Measurements from ENCODE around the gene C1orf105.

Gene C1orf105

DNA sequence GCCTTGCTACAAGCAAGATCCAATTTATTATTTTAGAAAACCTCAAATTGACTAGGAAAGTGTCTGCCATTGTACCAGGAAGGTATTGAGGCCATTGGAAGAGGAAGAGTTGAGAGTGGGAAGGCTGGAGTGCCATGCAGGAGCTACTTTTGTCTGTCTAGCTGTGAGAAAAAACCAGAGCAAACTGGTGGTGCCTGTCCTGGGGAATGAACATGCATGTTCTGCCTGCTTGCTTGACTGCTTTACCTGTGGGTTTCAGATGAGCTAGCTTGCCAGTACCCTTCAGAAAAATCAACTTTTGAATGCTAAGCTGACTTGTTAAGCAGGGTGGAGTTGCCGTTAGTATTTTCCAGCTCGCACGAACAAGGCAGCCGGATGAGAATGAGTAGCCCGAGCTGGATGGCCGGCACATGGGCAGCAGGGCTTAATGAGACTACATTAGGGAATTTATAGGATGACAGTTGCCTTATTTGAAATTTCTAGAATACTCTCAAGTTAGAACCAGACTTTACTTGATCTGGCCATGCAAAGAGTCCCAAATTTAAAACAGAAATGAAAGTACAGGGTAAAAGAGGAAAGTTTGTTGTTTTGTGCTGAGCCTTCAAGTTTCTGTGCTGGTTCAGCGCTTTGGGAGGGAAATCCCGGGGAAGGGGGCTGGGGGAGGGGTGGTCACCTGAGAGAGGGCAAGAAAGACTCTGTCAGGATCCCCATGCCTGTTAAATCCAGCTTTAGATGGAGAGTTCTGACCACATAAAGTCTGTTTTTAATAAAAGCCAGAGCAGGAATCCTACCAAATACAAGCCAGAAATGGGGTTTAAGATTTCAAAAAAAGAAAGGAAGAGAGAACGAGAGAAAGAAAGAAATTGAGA is 29.6 kb upstream of the C1orf105 start:
- H3K27me3 ChIP-seq (ENCODE audit: control insufficient read depth in 1 of 2, insufficient read depth in 1 of 2, low read length in 2 of 2): no peaks in the 10 kb centered on the region
- no peak overlapping the region for H3K4ac ChIP-seq (ENCODE audit: low read depth in 1 of 2, low read length in 2 of 2)
- peaks cover 5% of the 10 kb centered on the region for H3K4me1 ChIP-seq (ENCODE audit: control insufficient read depth, insufficient read depth, low read depth, low read length)
- H2BK120ac ChIP-seq (ENCODE audit: low read depth, low read length): peak overlapping the region; percentile 74
- DNase-seq: no peak
- peak overlapping the region; percentile 8 for H2AK5ac ChIP-seq (ENCODE audit: low read length, severe bottlenecking)
- peaks cover 0 to 3% of the 10 kb centered on the region in 2 experiments for H3K36me3 ChIP-seq (ENCODE audit: control insufficient read depth in 1 of 2, insufficient read depth in 2 of 2, low read depth in 1 of 2, low read length in 2 of 2)
- H3K9ac ChIP-seq (ENCODE audit: low read length): peak overlapping the region; percentile 80
- peak overlapping the region in 1 of 2 experiments; percentile 58 for H3K4me3 ChIP-seq (ENCODE audit: insufficient read depth in 1 of 2, low read depth in 1 of 2, low read length in 2 of 2)
- no peak overlapping the region for H3K27ac ChIP-seq (ENCODE audit: low read length, poor library complexity, severe bottlenecking)
- peak overlapping the region; percentile 70 for H4K8ac ChIP-seq (ENCODE audit: low read length)
- no peak overlapping the region for H2AFZ ChIP-seq (ENCODE audit: low read depth, low read length)
- H3K4me2 ChIP-seq (ENCODE audit: low read length, poor library complexity, severe bottlenecking): no peak overlapping the region
- H4K91ac ChIP-seq (ENCODE audit: low read length): no peak overlapping the region
- peak overlapping the region; percentile 26 to 75 for H3K18ac ChIP-seq (ENCODE audit: low read depth in 1 of 2, low read length in 2 of 2)
- peaks cover 4% of the 10 kb centered on the region for H3K79me1 ChIP-seq (replicated peaks; ENCODE audit: low read length, poor library complexity, severe bottlenecking)
- H2BK15ac ChIP-seq (ENCODE audit: low read depth, poor library complexity, severe bottlenecking): no peak overlapping the region
- H2BK12ac ChIP-seq (ENCODE audit: low read length in 2 of 2): peak overlapping the region in 1 of 2 experiments; percentile 65
- no peak overlapping the region for H3K23ac ChIP-seq (ENCODE audit: low read length in 2 of 2)
- no peak overlapping the region for H2BK5ac ChIP-seq (ENCODE audit: low read depth, low read length, poor library complexity, severe bottlenecking)
- no peak overlapping the region for H3K14ac ChIP-seq (ENCODE audit: low read length in 2 of 2)
- 60% methylated on average over 8 of the region's 9 CpGs for WGBS
- no peaks in the 10 kb centered on the region for H3K9me3 ChIP-seq (ENCODE audit: control insufficient read depth, low read length)

DNA sequence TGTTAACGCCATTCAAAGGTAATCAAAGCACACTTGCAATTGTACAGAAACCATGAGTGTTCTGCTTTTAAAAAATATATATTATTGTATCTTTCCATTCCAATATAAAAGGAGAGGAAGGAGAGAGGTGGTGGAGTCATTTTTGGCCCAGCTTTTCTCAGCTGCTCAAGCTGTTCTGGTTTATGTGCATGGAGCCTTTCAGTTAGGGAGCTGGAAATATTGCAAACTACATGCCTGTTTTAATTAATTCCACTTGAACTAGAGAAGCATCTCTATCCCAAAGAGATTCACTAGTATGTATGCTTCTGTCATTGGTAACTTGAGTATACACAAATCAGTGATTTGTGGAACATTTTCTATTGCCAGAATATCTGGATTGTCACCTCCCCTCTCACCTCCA is 28.5 kb upstream of the C1orf105 start:
- peaks cover 5% of the 10 kb centered on the region for H3K4me1 ChIP-seq (ENCODE audit: control insufficient read depth, insufficient read depth, low read depth, low read length)
- H4K91ac ChIP-seq (ENCODE audit: low read length): no peak overlapping the region
- DNase-seq: no peak
- peaks cover 4% of the 10 kb centered on the region for H3K79me1 ChIP-seq (replicated peaks; ENCODE audit: low read length, poor library complexity, severe bottlenecking)
- no peak overlapping the region for H3K14ac ChIP-seq (ENCODE audit: low read length in 2 of 2)
- no peak overlapping the region for H2AFZ ChIP-seq (ENCODE audit: low read depth, low read length)
- no peak overlapping the region for H2BK15ac ChIP-seq (ENCODE audit: low read depth, poor library complexity, severe bottlenecking)
- H4K8ac ChIP-seq (ENCODE audit: low read length): no peak overlapping the region
- H3K9me3 ChIP-seq (ENCODE audit: control insufficient read depth, low read length): no peaks in the 10 kb centered on the region
- no peak overlapping the region for H2BK120ac ChIP-seq (ENCODE audit: low read depth, low read length)
- H3K4ac ChIP-seq (ENCODE audit: low read depth in 1 of 2, low read length in 2 of 2): no peak overlapping the region
- H2BK5ac ChIP-seq (ENCODE audit: low read depth, low read length, poor library complexity, severe bottlenecking): no peak overlapping the region
- no peak overlapping the region for H3K18ac ChIP-seq (ENCODE audit: low read depth in 1 of 2, low read length in 2 of 2)
- no peak overlapping the region for H3K4me3 ChIP-seq (ENCODE audit: insufficient read depth in 1 of 2, low read depth in 1 of 2, low read length in 2 of 2)
- peaks cover 0 to 3% of the 10 kb centered on the region in 2 experiments for H3K36me3 ChIP-seq (ENCODE audit: control insufficient read depth in 1 of 2, insufficient read depth in 2 of 2, low read depth in 1 of 2, low read length in 2 of 2)
- no peak overlapping the region for H3K27ac ChIP-seq (ENCODE audit: low read length, poor library complexity, severe bottlenecking)
- no peak overlapping the region for H2AK5ac ChIP-seq (ENCODE audit: low read length, severe bottlenecking)
- no peak overlapping the region for H3K4me2 ChIP-seq (ENCODE audit: low read length, poor library complexity, severe bottlenecking)
- no CpG with 5 or more reads among the region's 1 CpG for WGBS
- no peak overlapping the region for H2BK12ac ChIP-seq (ENCODE audit: low read length in 2 of 2)
- H3K23ac ChIP-seq (ENCODE audit: low read length in 2 of 2): no peak overlapping the region
- H3K9ac ChIP-seq (ENCODE audit: low read length): peak overlapping the region; percentile 80
- no peaks in the 10 kb centered on the region for H3K27me3 ChIP-seq (ENCODE audit: control insufficient read depth in 1 of 2, insufficient read depth in 1 of 2, low read length in 2 of 2)

DNA sequence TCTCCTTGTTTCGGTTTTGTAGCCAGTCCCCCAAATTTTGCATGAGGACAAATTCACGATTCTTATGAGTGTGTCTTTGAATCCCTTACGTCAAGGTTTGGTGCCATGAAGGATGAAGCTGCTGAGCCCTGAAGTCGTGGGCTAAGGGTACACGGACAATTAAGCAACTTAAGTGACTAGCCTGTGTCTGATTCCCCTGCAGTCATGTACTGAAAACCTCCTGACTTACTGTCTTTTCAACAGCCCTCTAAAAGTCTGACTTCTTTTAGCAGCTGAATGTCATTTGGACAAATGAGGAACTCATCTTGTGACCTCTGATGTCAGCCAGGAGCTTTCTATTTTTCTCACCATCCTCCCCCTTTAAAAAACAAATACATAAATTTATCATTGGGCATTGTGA is 27.1 kb upstream of the C1orf105 start:
- Histone ChIP-seq H3K4me1 (ENCODE audit: control insufficient read depth, insufficient read depth, low read depth, low read length) (peaks cover 5% of the 10 kb centered on the region), H3K27me3 (ENCODE audit: control insufficient read depth in 1 of 2, insufficient read depth in 1 of 2, low read length in 2 of 2) (no peaks in the 10 kb centered on the region), H3K23ac (ENCODE audit: low read length in 2 of 2) (no peak overlapping the region), H3K9ac (ENCODE audit: low read length) (no peak overlapping the region), H3K4ac (ENCODE audit: low read depth in 1 of 2, low read length in 2 of 2) (peak overlapping the region in 1 of 2 experiments; percentile 64), H4K91ac (ENCODE audit: low read length) (no peak overlapping the region), H3K27ac (ENCODE audit: low read length, poor library complexity, severe bottlenecking) (no peak overlapping the region), H2BK5ac (ENCODE audit: low read depth, low read length, poor library complexity, severe bottlenecking) (no peak overlapping the region), H3K4me3 (ENCODE audit: insufficient read depth in 1 of 2, low read depth in 1 of 2, low read length in 2 of 2) (no peak overlapping the region), H2AK5ac (ENCODE audit: low read length, severe bottlenecking) (peak overlapping the region; percentile 68), H3K79me1 (replicated peaks; ENCODE audit: low read length, poor library complexity, severe bottlenecking) (peaks cover 4% of the 10 kb centered on the region), H3K4me2 (ENCODE audit: low read length, poor library complexity, severe bottlenecking) (no peak overlapping the region), H3K18ac (ENCODE audit: low read depth in 1 of 2, low read length in 2 of 2) (no peak overlapping the region), H2AFZ (ENCODE audit: low read depth, low read length) (no peak overlapping the region), H3K36me3 (ENCODE audit: control insufficient read depth in 1 of 2, insufficient read depth in 2 of 2, low read depth in 1 of 2, low read length in 2 of 2) (peaks cover 0 to 3% of the 10 kb centered on the region in 2 experiments), H4K8ac (ENCODE audit: low read length) (no peak overlapping the region), H2BK12ac (ENCODE audit: low read length in 2 of 2) (peak overlapping the region in 1 of 2 experiments; percentile 49), H3K14ac (ENCODE audit: low read length in 2 of 2) (no peak overlapping the region), H3K9me3 (ENCODE audit: control insufficient read depth, low read length) (no peaks in the 10 kb centered on the region), H2BK15ac (ENCODE audit: low read depth, poor library complexity, severe bottlenecking) (no peak overlapping the region), H2BK120ac (ENCODE audit: low read depth, low read length) (no peak overlapping the region)
- WGBS: 80% methylated on average over 5 of the region's 5 CpGs
- DNase-seq: no peak

DNA sequence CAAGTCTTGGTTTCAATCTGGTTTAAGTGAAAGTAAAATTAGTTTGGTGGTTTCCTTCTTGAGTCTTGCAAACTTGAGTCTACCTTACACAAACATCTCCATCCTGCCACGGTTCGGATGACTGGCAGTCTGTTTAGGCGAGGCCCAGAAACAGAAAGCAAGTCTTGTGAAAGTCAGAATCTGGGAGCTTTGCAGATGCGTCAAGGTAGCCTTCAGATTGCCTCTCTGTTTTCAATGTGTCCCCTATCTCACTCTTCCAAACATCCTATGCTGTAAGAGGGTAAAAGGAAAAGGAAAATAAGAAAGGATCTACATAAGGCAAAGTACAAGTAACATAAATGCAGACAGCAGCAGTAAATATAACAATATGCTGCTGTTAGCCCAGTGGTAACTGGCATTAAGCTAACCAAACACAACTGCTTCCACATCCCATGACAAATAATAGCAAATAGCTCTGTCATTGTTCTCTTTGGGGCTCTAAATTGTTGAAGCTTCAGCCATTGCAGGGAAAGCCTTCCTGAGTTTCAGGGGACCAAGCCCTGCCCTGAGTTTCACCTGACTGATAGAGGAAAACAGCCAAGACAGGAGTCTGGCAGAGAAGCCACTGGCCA is 26.2 kb upstream of the C1orf105 start:
- H2BK5ac ChIP-seq (ENCODE audit: low read depth, low read length, poor library complexity, severe bottlenecking): no peak overlapping the region
- no peaks in the 10 kb centered on the region for H3K36me3 ChIP-seq (ENCODE audit: control insufficient read depth in 1 of 2, insufficient read depth in 2 of 2, low read depth in 1 of 2, low read length in 2 of 2)
- no peak overlapping the region for H2AFZ ChIP-seq (ENCODE audit: low read depth, low read length)
- no peaks in the 10 kb centered on the region for H3K9me3 ChIP-seq (ENCODE audit: control insufficient read depth, low read length)
- H4K8ac ChIP-seq (ENCODE audit: low read length): peak overlapping the region; percentile 63
- 53% methylated on average over 4 of the region's 4 CpGs for WGBS
- peak overlapping the region; percentile 21 to 42 for H2BK12ac ChIP-seq (ENCODE audit: low read length in 2 of 2)
- H3K4me3 ChIP-seq (ENCODE audit: insufficient read depth in 1 of 2, low read depth in 1 of 2, low read length in 2 of 2): no peak overlapping the region
- H3K79me1 ChIP-seq (replicated peaks; ENCODE audit: low read length, poor library complexity, severe bottlenecking): peaks cover 1% of the 10 kb centered on the region
- no peak overlapping the region for H3K4me2 ChIP-seq (ENCODE audit: low read length, poor library complexity, severe bottlenecking)
- H2BK120ac ChIP-seq (ENCODE audit: low read depth, low read length): no peak overlapping the region
- peak overlapping the region in 1 of 2 experiments; percentile 58 for H3K18ac ChIP-seq (ENCODE audit: low read depth in 1 of 2, low read length in 2 of 2)
- peak; percentile 58 for DNase-seq
- H3K27ac ChIP-seq (ENCODE audit: low read length, poor library complexity, severe bottlenecking): no peak overlapping the region
- H3K4me1 ChIP-seq (ENCODE audit: control insufficient read depth, insufficient read depth, low read depth, low read length): peaks cover 5% of the 10 kb centered on the region
- no peak overlapping the region for H2BK15ac ChIP-seq (ENCODE audit: low read depth, poor library complexity, severe bottlenecking)
- H3K27me3 ChIP-seq (ENCODE audit: control insufficient read depth in 1 of 2, insufficient read depth in 1 of 2, low read length in 2 of 2): no peaks in the 10 kb centered on the region
- H3K14ac ChIP-seq (ENCODE audit: low read length in 2 of 2): no peak overlapping the region
- H3K23ac ChIP-seq (ENCODE audit: low read length in 2 of 2): no peak overlapping the region
- H3K9ac ChIP-seq (ENCODE audit: low read length): no peak overlapping the region
- H2AK5ac ChIP-seq (ENCODE audit: low read length, severe bottlenecking): no peak overlapping the region
- no peak overlapping the region for H3K4ac ChIP-seq (ENCODE audit: low read depth in 1 of 2, low read length in 2 of 2)
- no peak overlapping the region for H4K91ac ChIP-seq (ENCODE audit: low read length)

Data from mesenchymal stem cell (in vitro differentiated cells and primary cell).